ENCODE results near the gene MS4A5. TPM values are rescaled to one million over a fixed set of nuclear protein-coding genes. Genes with fewer than 3 reads are reported as not detected.

The MS4A5 gene
- total RNA-seq, 1 experiment from 2014 or later, result not detected

DNA sequence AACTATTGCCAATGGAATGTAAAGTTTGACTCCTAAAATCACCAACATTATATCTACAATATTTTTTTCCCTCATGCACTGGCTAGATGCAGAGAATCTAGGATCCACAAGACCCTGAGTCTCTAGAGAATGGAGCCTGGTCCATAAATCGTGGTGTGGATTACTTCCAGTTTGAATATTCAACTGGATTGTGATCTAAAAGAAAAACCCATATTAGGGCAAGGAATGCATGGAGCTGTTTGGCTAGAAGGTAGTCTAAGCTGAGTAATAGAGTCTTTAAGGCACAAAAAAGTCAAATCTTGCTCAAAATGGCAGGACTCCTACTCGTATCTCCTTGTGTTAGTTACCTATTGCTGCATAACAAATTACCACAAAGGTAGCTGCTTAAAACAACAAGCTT lies 9.4 kb upstream of the MS4A5 start (continued):
- TF ChIP-seq, protein P1, sequence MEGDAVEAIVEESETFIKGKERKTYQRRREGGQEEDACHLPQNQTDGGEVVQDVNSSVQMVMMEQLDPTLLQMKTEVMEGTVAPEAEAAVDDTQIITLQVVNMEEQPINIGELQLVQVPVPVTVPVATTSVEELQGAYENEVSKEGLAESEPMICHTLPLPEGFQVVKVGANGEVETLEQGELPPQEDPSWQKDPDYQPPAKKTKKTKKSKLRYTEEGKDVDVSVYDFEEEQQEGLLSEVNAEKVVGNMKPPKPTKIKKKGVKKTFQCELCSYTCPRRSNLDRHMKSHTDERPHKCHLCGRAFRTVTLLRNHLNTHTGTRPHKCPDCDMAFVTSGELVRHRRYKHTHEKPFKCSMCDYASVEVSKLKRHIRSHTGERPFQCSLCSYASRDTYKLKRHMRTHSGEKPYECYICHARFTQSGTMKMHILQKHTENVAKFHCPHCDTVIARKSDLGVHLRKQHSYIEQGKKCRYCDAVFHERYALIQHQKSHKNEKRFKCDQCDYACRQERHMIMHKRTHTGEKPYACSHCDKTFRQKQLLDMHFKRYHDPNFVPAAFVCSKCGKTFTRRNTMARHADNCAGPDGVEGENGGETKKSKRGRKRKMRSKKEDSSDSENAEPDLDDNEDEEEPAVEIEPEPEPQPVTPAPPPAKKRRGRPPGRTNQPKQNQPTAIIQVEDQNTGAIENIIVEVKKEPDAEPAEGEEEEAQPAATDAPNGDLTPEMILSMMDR (IDR thresholded peaks at IDR 0.05), result no peak

GRCh38 chr11:60422609-60423008 lies 6.8 kb upstream of the MS4A5 start:
- H3K36me3 Mint-ChIP-seq, result no peaks in the 10 kb centered on the region
- peaks cover 17% of the 10 kb centered on the region for H3K9me3 Mint-ChIP-seq
- no peaks in the 10 kb centered on the region for H3K4me1 Mint-ChIP-seq
- TF ChIP-seq HMGA2 (CRISPR knock-in tag; IDR thresholded peaks at IDR 0.05) (no peak), NFE2L1 (CRISPR knock-in tag; IDR thresholded peaks at IDR 0.05) (no peak), SP1 (CRISPR knock-in tag; conservative IDR thresholded peaks at IDR 0.05) (no peak), MYBL2 (CRISPR knock-in tag; IDR thresholded peaks at IDR 0.05) (no peak), FOXJ3 (CRISPR knock-in tag; IDR thresholded peaks at IDR 0.05; ENCODE audit: borderline replicate concordance) (no peak), ZBTB21 (CRISPR knock-in tag; IDR thresholded peaks at IDR 0.05; ENCODE audit: borderline replicate concordance) (no peak), PRRX2 (CRISPR knock-in tag; IDR thresholded peaks at IDR 0.05) (no peak), CREB1 (CRISPR knock-in tag; IDR thresholded peaks at IDR 0.05) (no peak), NR2C2 (CRISPR knock-in tag; IDR thresholded peaks at IDR 0.05) (no peak), ELF4 (CRISPR knock-in tag; IDR thresholded peaks at IDR 0.05; ENCODE audit: low read depth) (no peak), USF1 (CRISPR knock-in tag; IDR thresholded peaks at IDR 0.05) (no peak), JUN (CRISPR knock-in tag; IDR thresholded peaks at IDR 0.05) (no peak), MLX (CRISPR knock-in tag; IDR thresholded peaks at IDR 0.05) (no peak), OVOL2 (CRISPR knock-in tag; IDR thresholded peaks at IDR 0.05; ENCODE audit: borderline replicate concordance) (no peak)
- TF ChIP-seq, protein P2, sequence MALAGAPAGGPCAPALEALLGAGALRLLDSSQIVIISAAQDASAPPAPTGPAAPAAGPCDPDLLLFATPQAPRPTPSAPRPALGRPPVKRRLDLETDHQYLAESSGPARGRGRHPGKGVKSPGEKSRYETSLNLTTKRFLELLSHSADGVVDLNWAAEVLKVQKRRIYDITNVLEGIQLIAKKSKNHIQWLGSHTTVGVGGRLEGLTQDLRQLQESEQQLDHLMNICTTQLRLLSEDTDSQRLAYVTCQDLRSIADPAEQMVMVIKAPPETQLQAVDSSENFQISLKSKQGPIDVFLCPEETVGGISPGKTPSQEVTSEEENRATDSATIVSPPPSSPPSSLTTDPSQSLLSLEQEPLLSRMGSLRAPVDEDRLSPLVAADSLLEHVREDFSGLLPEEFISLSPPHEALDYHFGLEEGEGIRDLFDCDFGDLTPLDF (CRISPR knock-in tag; IDR thresholded peaks at IDR 0.05), result no peak
- TF ChIP-seq, protein P3, sequence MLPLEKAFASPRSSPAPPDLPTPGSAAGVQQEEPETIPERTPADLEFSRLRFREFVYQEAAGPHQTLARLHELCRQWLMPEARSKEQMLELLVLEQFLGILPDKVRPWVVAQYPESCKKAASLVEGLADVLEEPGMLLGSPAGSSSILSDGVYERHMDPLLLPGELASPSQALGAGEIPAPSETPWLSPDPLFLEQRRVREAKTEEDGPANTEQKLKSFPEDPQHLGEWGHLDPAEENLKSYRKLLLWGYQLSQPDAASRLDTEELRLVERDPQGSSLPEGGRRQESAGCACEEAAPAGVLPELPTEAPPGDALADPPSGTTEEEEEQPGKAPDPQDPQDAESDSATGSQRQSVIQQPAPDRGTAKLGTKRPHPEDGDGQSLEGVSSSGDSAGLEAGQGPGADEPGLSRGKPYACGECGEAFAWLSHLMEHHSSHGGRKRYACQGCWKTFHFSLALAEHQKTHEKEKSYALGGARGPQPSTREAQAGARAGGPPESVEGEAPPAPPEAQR (CRISPR knock-in tag; IDR thresholded peaks at IDR 0.05), result no peak
- H3K4me3 Mint-ChIP-seq, result no peak overlapping the region
- ChIA-PET CTCF (no interaction called here), POLR2A (no interaction called here)
- DNase-seq (ENCODE audit: low spot score), result no peak
- no peak overlapping the region for H3K27ac Mint-ChIP-seq
- no peaks in the 10 kb centered on the region for H3K27me3 Mint-ChIP-seq (ENCODE audit: low read depth)
- no peak for ATAC-seq

DNA sequence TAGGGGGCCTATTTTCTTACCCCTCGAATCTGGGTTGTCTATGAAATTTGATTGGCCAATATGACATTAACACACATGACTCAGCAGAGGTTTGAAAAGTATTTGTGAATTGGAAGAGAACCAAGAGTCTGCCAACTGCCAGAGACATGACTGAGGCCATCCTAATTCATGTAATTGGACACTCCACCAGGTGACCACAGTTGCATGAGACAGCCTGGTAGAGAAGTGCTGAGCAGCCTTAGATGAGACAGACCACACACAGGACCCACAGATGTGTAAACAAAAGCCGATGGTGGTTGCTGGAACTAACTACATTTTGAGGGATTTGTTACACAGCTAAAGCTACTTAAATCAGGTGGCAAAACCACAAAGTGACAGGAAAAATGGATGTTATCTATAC lies 855 bp upstream of the MS4A5 start:
- ChIA-PET CTCF (no interaction called here), POLR2A (no interaction called here)
- Mint-ChIP-seq H3K36me3 (no peaks in the 10 kb centered on the region), H3K9me3 (peaks cover 3% of the 10 kb centered on the region; the same call in 1 of the 2 replicates), H3K4me1 (peaks cover 8% of the 10 kb centered on the region), H3K4me3 (no peak overlapping the region), H3K27me3 (ENCODE audit: low read depth) (no peaks in the 10 kb centered on the region), H3K27ac (no peak overlapping the region)
- ATAC-seq, result no peak
- TF ChIP-seq, protein P1 (IDR thresholded peaks at IDR 0.05), result no peak
- no peak for TF ChIP-seq NFE2L1 (CRISPR knock-in tag; IDR thresholded peaks at IDR 0.05)
- TF ChIP-seq, protein P4, sequence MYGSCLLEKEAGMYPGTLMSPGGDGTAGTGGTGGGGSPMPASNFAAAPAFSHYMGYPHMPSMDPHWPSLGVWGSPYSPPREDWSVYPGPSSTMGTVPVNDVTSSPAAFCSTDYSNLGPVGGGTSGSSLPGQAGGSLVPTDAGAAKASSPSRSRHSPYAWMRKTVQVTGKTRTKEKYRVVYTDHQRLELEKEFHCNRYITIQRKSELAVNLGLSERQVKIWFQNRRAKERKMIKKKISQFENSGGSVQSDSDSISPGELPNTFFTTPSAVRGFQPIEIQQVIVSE (CRISPR knock-in tag; IDR thresholded peaks at IDR 0.05; ENCODE audit: borderline replicate concordance), result no peak
- TF ChIP-seq, protein P5, sequence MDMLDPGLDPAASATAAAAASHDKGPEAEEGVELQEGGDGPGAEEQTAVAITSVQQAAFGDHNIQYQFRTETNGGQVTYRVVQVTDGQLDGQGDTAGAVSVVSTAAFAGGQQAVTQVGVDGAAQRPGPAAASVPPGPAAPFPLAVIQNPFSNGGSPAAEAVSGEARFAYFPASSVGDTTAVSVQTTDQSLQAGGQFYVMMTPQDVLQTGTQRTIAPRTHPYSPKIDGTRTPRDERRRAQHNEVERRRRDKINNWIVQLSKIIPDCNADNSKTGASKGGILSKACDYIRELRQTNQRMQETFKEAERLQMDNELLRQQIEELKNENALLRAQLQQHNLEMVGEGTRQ (CRISPR knock-in tag; IDR thresholded peaks at IDR 0.05), result no peak
- TF ChIP-seq GABPB1 (CRISPR knock-in tag; IDR thresholded peaks at IDR 0.05), result no peak
- DNase-seq (ENCODE audit: low spot score), result no peak

Measured in WTC11 (cell line).